ENCODE results near the gene GRM7.

GRM7 gene

DNA sequence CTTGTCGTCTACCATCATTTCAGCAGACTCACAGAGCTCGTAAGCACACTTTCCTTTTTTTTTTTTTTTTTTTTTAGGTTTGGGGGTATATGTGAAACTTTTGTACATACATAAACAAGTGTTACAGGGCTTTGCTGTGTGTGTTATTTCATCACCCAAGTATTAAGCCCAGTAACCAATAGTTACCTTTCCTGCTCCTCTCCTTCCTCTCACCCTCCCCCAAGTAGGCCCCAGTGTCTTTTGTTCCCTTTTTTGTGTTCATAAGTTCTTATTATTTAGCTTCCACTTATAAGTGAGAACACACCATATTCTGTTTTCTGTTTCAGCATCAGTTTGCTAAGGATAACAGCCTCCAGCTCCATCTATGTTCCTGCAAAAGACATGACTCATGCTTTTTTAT lies 746.8 kb downstream of the GRM7 start:
- no peak for TF ChIP-seq GATA2 (IDR thresholded peaks at IDR 0.05; ENCODE audit: low read depth, low read length)
- TF ChIP-seq GATA3 (IDR thresholded peaks at IDR 0.05; ENCODE audit: low read depth, low read length): no peak

GRCh38 chr3:7610634-7611033 lies 749.7 kb downstream of the GRM7 start:
- TF ChIP-seq GATA3 (IDR thresholded peaks at IDR 0.05; ENCODE audit: low read depth, low read length) (no peak), GATA2 (IDR thresholded peaks at IDR 0.05; ENCODE audit: low read depth, low read length) (no peak)

DNA sequence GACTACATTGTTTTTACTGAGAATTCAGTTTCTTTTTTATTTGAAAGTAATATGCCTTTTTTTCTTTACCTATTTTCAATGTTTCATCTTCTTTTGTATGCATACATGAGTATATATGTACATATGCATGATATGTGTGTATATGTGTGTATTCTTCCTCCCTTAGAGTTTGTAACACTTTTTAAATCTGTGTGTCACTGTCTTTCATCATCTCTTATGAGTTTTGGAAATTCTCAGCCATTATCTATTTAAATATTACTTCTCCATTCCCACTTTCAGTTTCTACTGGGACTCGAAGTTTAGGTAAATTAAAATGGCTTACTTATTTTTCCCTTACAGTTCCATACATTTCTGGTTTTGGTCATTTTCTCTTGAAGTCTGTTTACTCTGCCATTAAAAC lies 754.1 kb downstream of the GRM7 start:
- TF ChIP-seq GATA2 (IDR thresholded peaks at IDR 0.05; ENCODE audit: low read depth, low read length): no peak

GRCh38 chr3:7618606-7619005 lies 757.7 kb downstream of the GRM7 start:
- TF ChIP-seq GATA2 (IDR thresholded peaks at IDR 0.05; ENCODE audit: low read depth, low read length): no peak
- no peak for TF ChIP-seq GATA3 (IDR thresholded peaks at IDR 0.05; ENCODE audit: low read depth, low read length)

GRCh38 chr3:7620401-7620800 lies 759.5 kb downstream of the GRM7 start:
- TF ChIP-seq GATA2 (IDR thresholded peaks at IDR 0.05; ENCODE audit: low read depth, low read length) (no peak), GATA3 (IDR thresholded peaks at IDR 0.05; ENCODE audit: low read depth, low read length) (no peak)

DNA sequence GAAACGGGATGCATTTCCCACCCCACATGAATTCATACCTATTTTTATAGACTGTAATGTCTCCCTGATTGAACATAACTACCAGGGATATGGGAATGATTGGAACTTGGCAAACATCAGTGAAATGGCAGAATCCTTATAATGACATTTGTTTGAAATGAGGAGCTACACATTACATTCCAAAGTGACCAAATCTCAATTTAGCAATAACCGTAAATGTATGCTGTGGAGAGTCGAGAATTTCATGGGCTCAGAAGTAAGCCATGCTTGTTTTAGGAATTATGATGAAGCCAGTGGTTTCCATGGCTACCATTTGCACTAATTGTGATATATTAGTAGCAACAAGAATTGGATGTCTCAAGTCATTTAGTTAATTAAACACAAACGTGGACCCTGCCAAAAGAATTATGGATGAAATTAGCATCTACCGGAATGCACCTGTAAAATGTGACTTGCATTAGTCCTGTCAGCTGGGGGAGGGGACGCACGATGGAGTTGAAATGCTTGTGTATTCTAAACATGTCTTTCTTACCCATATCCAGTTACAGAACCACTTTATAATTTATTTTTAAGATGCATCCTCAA lies 760.2 kb downstream of the GRM7 start:
- no peak for TF ChIP-seq GATA2 (IDR thresholded peaks at IDR 0.05; ENCODE audit: low read depth, low read length)
- no peak for TF ChIP-seq GATA3 (IDR thresholded peaks at IDR 0.05; ENCODE audit: low read depth, low read length)

DNA sequence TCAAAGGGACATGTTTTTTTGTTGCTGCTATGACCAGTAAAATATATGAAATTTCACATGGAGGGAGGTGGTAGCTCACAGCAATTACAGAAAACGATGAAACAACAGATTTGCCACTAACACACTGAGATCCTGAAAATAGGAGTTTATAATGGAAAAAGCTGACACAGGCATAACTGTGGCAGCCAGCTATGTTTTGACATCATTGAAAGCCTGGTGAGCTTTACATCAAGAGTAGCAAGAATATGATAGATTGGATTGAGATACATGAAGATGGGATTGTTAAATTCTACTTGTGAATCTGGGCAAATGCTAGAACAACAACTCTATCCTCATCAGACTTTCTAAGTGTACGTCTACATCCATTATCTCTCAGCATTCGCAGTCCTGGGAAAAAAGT lies 760.7 kb downstream of the GRM7 start:
- no peak for TF ChIP-seq GATA3 (IDR thresholded peaks at IDR 0.05; ENCODE audit: low read depth, low read length)
- TF ChIP-seq GATA2 (IDR thresholded peaks at IDR 0.05; ENCODE audit: low read depth, low read length): no peak

- TF ChIP-seq GATA2 (IDR thresholded peaks at IDR 0.05; ENCODE audit: low read depth, low read length): no peak
- no peak for TF ChIP-seq GATA3 (IDR thresholded peaks at IDR 0.05; ENCODE audit: low read depth, low read length)
Measured at GRCh38 chr3:7625021-7625420, 764.1 kb downstream of the GRM7 start.

DNA sequence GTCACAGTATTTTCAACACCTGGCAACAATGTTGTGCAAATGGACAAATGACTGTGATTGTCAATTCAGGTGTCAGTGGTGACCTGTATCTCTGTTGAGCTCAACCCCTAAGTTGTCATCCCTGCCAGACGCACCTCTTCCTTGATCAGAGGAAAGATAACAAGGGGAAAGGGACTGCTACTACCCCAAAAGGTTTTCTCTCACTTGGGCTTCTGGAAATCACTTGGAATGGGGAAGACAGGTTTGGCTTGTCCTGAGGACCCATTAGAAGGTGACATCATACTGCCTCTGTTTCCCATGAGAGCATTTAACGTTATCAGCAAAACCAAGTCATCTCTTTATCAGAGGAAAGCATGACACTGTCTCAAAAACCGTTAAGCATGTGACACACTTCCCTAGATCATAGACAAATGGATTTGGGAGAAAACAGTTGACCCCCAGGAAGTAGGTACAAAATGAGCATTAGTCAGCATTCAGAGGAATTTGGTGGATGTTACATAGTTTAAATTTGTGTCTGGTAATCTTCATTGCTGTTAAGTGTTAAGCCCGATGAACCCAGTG lies 769.5 kb downstream of the GRM7 start:
- TF ChIP-seq GATA3 (IDR thresholded peaks at IDR 0.05; ENCODE audit: low read depth, low read length) (peak; percentile 10; the same call in 1 of the 2 replicates), GATA2 (IDR thresholded peaks at IDR 0.05; ENCODE audit: low read depth, low read length) (peak; percentile 69)

GRCh38 chr3:7630925-7631324 lies 770.0 kb downstream of the GRM7 start:
- TF ChIP-seq GATA3 (IDR thresholded peaks at IDR 0.05; ENCODE audit: low read depth, low read length): no peak
- TF ChIP-seq GATA2 (IDR thresholded peaks at IDR 0.05; ENCODE audit: low read depth, low read length): peak; percentile 45; the same call in 1 of the 2 replicates

- no peak for TF ChIP-seq GATA3 (IDR thresholded peaks at IDR 0.05; ENCODE audit: low read depth, low read length)
- TF ChIP-seq GATA2 (IDR thresholded peaks at IDR 0.05; ENCODE audit: low read depth, low read length): no peak
Measured at GRCh38 chr3:7632305-7632704, 771.4 kb downstream of the GRM7 start.

GRCh38 chr3:7637694-7638093 lies 776.8 kb downstream of the GRM7 start:
- TF ChIP-seq GATA2 (IDR thresholded peaks at IDR 0.05; ENCODE audit: low read depth, low read length) (no peak), GATA3 (IDR thresholded peaks at IDR 0.05; ENCODE audit: low read depth, low read length) (no peak)

GRCh38 chr3:7638103-7638502 lies 777.2 kb downstream of the GRM7 start:
- TF ChIP-seq GATA2 (IDR thresholded peaks at IDR 0.05; ENCODE audit: low read depth, low read length) (no peak), GATA3 (IDR thresholded peaks at IDR 0.05; ENCODE audit: low read depth, low read length) (no peak)

- no peak for TF ChIP-seq GATA3 (IDR thresholded peaks at IDR 0.05; ENCODE audit: low read depth, low read length)
- TF ChIP-seq GATA2 (IDR thresholded peaks at IDR 0.05; ENCODE audit: low read depth, low read length): no peak
Measured at GRCh38 chr3:7640787-7641186, 779.9 kb downstream of the GRM7 start.

GRCh38 chr3:7646851-7647250 lies 785.9 kb downstream of the GRM7 start:
- no peak for TF ChIP-seq GATA2 (IDR thresholded peaks at IDR 0.05; ENCODE audit: low read depth, low read length)
- TF ChIP-seq GATA3 (IDR thresholded peaks at IDR 0.05; ENCODE audit: low read depth, low read length): no peak

GRCh38 chr3:7650466-7650865 lies 789.6 kb downstream of the GRM7 start:
- TF ChIP-seq GATA2 (IDR thresholded peaks at IDR 0.05; ENCODE audit: low read depth, low read length): no peak
- no peak for TF ChIP-seq GATA3 (IDR thresholded peaks at IDR 0.05; ENCODE audit: low read depth, low read length)

Data from SH-SY5Y (cell line).